NCI-H2029 treated with DMSO at 0.1 percent for 48 hours (cell line): ENCODE data around the gene OR10H3.
"Not testable (repeated sequence)": the region's sequence is repeated elsewhere in the genome, so short reads cannot be mapped to it uniquely, and the experiment has no call there.

ENCODE experiments used
- DNase-seq: peaks from one replicate; lab custom pipeline; 2025; lab: John Stamatoyannopoulos, UW

OR10H3 gene

GRCh38 chr19:15779756-15780476 lies 42.1 kb downstream of the OR10H3 start:
- peak; percentile 91 for DNase-seq

DNA sequence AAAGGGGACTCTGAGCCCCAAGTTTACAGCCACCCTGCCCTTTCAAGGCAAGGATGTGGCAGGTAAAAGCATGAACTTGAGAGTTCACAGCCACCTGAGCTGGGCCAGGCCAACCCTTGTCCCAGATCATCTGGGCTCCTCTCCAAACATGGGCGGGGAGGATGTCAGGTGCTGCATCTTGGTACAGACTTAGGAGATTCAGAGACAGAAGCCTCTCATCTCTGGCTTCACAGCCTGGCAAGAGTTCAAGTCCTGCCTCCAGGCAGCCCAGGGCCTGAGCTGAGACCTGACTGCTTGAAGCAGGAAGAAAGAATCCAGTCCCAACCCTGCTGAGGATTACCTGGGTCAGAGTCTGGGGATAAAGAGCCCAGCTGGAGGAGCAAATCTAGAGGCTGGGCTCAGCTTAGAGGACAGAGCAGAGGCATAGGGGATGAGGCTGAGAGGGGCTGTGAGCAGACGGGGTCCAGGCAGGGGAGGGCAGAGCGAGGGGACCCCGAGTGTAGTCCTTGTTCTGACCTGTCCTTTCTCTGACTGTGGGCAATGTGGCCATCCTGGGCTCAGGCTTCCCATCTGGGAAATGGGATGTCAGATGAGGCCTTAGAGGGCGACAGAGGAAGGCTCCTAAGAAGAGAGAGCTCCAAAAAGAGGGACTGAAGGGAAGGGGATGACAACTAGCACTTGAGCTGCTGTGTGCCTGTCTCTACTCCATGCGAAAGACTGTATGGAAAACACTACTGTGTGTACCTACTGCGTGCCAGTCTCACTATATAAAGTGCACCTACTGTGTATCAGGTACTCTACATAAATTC lies 43.0 kb downstream of the OR10H3 start:
- DNase-seq = no peak

DNA sequence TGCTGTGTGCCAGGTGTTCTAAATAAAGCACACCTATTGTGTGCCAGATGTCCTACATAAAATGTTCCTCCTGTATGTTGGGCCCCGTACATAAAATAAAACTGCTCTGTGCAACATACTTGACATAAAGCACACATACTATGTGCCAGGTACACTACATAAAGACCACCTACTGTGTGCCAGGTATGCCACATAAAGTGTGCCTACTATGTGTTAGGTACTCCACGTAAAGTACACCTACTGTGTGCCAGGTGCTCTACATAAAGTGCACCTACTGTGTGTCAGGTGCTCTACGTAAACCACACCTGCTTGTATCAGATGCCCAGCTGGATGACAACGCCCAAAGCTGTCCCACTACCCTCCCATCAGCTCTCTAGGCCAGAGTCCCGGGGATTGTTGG lies 43.9 kb downstream of the OR10H3 start:
- no peak for DNase-seq

DNA sequence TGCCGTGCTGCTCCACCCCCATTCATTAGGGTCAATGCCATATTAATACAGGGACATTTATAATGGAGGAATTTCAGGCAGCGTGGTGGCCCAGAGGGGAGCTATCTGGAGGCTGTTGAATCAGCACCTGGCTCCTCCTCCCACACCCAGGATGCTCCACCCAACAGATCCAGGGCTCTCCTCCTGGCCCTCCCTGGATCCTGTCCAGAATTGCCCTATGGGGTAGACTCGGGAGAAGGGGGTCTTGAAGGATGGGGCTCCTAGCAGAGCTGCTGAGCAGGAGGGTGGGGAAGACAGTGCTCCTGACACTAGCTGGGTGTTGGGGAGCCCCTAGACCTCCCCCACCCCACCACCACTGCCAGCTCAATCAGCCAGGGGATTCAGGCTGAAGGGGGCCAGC lies 44.4 kb downstream of the OR10H3 start:
- DNase-seq = no peak

DNA sequence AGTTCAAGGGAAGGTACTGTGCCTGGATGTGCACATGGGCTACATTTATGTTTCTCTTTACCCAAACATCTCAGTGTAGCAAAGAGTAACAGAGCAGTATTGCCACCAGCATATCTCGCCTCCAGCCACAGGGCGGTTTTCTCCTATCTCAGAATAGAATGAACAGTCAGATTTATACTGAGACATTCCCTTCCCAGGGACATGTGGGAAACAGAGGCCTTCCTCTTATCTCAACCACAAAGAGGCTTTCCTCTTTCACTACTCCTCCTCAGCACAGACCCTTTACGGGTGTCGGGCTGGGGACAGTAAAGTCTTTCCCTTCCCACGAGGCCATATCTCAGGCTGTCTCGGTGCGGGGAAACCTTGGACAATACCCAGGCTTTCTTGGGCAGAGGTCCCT lies 45.1 kb downstream of the OR10H3 start:
- not testable (repeated sequence) for DNase-seq

DNA sequence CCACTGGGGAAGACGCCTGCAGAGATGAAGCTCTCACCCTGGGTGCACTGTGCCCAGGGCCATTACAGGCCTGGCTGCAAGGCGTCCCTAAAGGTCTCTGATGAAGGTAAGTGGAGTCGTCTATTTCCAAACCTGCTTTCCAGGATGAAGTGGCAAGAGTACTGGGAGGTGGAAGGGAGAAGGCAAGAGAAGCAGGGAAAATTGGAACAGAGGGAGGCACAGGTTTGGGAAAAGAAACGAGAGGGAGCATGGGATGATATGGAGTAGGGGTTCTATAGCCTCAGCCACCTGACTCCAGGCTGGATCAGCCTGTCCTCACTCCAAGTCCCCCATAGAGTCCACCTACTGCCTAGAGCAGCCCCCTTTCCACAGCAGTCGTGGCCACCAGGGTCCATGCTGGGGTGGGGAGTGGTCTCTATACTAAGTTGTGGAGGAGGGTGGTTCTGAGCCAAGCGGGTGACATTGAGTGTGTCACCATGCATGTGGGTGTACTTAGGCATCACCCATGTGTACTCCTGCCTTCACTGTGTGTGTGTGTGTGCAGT lies 49.9 kb downstream of the OR10H3 start, which contains the start of gene OR10H5:
TSS of gene OR10H5 (plus strand) at position 51 of the 545 bp plus-strand sequence. CDS start 6,388 bp downstream, outside the sequence.
- DNase-seq = no peak

DNA sequence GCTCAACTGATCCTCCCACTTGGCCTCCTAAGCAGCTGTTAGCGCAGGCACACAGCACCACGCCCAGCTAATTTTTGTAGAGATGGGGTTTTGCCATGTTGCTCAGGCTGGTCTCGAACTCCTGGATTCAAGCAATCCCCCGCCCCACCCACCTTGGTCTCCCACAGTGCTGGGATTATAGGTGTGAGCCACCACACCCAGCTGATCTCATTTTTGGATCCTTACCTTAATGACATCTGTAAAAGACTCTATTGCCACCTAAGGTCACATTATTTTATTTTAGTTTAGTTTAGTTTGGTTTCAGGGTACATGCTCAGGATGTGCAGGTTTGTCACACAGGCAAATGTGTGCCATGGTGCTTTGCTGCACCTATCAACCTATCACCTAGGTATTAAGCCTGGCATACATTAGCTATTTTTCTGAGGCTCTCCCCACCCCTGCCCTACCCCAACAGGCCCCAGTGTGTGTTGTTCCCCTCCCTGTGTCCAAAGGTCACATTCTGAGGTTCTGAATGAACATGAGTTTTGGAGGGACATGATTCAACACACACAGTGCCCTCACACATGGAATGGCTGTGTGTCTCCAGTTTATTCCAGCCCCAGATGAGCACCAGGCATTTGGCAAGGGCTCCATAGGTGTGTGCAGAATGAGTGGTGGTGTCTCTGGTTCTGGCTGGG lies 50.9 kb downstream of the OR10H3 start:
- DNase-seq = no peak

DNA sequence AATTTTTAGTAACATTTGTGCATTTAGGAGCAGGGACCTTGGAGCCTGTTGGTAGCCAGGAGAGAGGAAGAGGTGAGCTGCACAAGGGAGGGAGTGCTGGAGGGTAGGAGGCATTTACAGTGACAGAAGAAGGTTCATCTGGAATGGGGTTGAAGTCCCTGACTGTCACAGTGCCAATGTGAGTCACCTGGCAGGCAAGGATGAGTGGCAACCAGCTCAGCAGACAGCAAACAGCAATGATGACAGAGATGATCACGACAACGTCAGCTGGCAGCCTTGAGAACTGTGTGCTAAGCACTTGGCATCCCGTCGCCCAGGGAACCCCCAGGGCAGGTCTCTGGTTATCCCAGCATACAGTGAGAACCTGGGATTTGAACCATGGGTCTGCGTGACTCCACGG lies 52.3 kb downstream of the OR10H3 start:
- peak; percentile 63 for DNase-seq
